Sigmoid colon (tissue), 7 donors: ENCODE data around the gene OR11A1. TPM values are rescaled to one million over a fixed set of nuclear protein-coding genes. Genes with fewer than 3 reads are reported as not detected.

ENCODE experiments used
- DNase-seq: peaks from one replicate; pipeline ENCODE4 v3.0.0-alpha.2; 2019
- H3K27ac ChIP-seq, 4 donors: fragments of 200-600 bp; sonication (generic); one replicate each; pipeline ENCODE4 v1.5.1; 2016 to 2019; ENCODE audit warnings: mild to moderate bottlenecking in 1 of 4
- H3K27me3 ChIP-seq, 3 donors: fragments of 200-600 bp; sonication (generic); one replicate each; pipeline ENCODE4 v1.5.1; 2019; ENCODE audit warnings: mild to moderate bottlenecking in 1 of 3
- H3K36me3 ChIP-seq, 4 donors: fragments of 200-600 bp; sonication (generic); one replicate each; pipeline ENCODE4 v1.5.1; 2016 to 2019
- H3K4me1 ChIP-seq, 4 donors: fragments of 200-600 bp; sonication (generic); one replicate each; pipeline ENCODE4 v1.5.1; 2017 to 2019
- H3K4me3 ChIP-seq, 4 donors: fragments of 200-600 bp; sonication (generic); one replicate each; pipeline ENCODE4 v1.5.1; 2017 to 2019; ENCODE audit warnings: mild to moderate bottlenecking in 2 of 4, moderate library complexity in 1 of 4
- H3K9me3 ChIP-seq, 4 donors: fragments of 200-600 bp in 3 of 4; sonication (generic) in 3 of 4; one replicate each; pipeline versions ENCODE4 v1.5.1 to v1.6.1; 2013 to 2019
- CTCF ChIP-seq, 4 experiments: fragments of 450-650 bp in 3 of 4; fragments of 200-600 bp in 1 of 4; IDR thresholded peaks; one replicate each; pipeline ENCODE4 v1.5.1; 2016 to 2019; ENCODE audit warnings: antibody characterized with exemption in 4 of 4, mild to moderate bottlenecking in 3 of 4, moderate library complexity in 2 of 4
- EP300 ChIP-seq, 4 donors: sonication (generic); formaldehyde crosslinking; IDR thresholded peaks; one replicate each; pipeline ENCODE4 v1.6.1; 2017; ENCODE audit warnings: antibody characterized with exemption in 4 of 4
- POLR2A ChIP-seq, 2 donors: fragments of 450-650 bp; IDR thresholded peaks; one replicate each; pipeline ENCODE4 v1.6.1; 2016; ENCODE audit warnings: antibody characterized with exemption in 2 of 2, mild to moderate bottlenecking in 2 of 2, moderate library complexity in 2 of 2
- POLR2AphosphoS5 ChIP-seq, 4 donors: sonication (generic); formaldehyde crosslinking; IDR thresholded peaks; one replicate each; pipeline ENCODE4 v1.6.1; 2017; ENCODE audit warnings: antibody characterized with exemption in 4 of 4
- WGBS, 2 donors: extraction: QIAGEN DNeasy Blood & Tissue Kit; methylation state at CpG; one replicate each; pipeline ENCODE4 v1.1.7; 2013; 5-methylcytosine and 5-hydroxymethylcytosine counted together
- intact Hi-C: fragments of 100-400 bp; cut with DNase I; formaldehyde crosslinking; loops from one replicate; pipeline ENCODE4 v1.15.1; 2023
- polyA plus RNA-seq, 3 donors: library from polyadenylated mRNA; stranded (reverse); fragments of 200-250 nt; gene quantifications; one replicate each; pipeline ENCODE4 v1.2.3, GENCODE V29; 2013
- total RNA-seq, 4 donors: library from RNA; depleted of rRNA; stranded (reverse); fragments of >200 nt; gene quantifications; one replicate each; pipeline ENCODE4 v1.1.0, GENCODE V29; 2016
- donor health status: healthy with polysubstance abuse.
- donor health status: Bipolar disorder and iron deficiency.
- donor health status: healthy.

The OR11A1 gene
- total and polyA plus RNA-seq, 7 donors, result not detected

GRCh38 chr6:29465801-29466200 is 8.9 kb upstream of the OR11A1 start:
- intact Hi-C loops, result no loop called here
- Histone ChIP-seq H3K36me3 (no peaks in the 10 kb centered on the region), H3K9me3 (no peaks in the 10 kb centered on the region), H3K27ac (no peak overlapping the region), H3K4me3 (no peak overlapping the region), H3K27me3 (no peaks in the 10 kb centered on the region), H3K4me1 (no peaks in the 10 kb centered on the region)
- no peak for DNase-seq
- TF ChIP-seq POLR2A (IDR thresholded peaks at IDR 0.05) (no peak), EP300 (IDR thresholded peaks at IDR 0.05) (no peak), CTCF (IDR thresholded peaks at IDR 0.05) (no peak), POLR2AphosphoS5 (IDR thresholded peaks at IDR 0.05) (no peak)
- 88 to 90% methylated on average over 2 of the region's 2 CpGs for WGBS, 2 donors

- Histone ChIP-seq H3K27ac (no peak overlapping the region), H3K4me1 (no peaks in the 10 kb centered on the region), H3K27me3 (no peaks in the 10 kb centered on the region), H3K9me3 (no peaks in the 10 kb centered on the region), H3K36me3 (no peaks in the 10 kb centered on the region), H3K4me3 (no peak overlapping the region)
- intact Hi-C loops, result no loop called here
- no peak for DNase-seq
- TF ChIP-seq EP300 (IDR thresholded peaks at IDR 0.05) (no peak), CTCF (IDR thresholded peaks at IDR 0.05) (no peak), POLR2A (IDR thresholded peaks at IDR 0.05) (no peak), POLR2AphosphoS5 (IDR thresholded peaks at IDR 0.05) (no peak)
- 53 to 80% methylated on average over 2 of the region's 2 CpGs for whole genome bisulfite sequencing, 2 donors
Observed at GRCh38 chr6:29465279-29465678, 8.4 kb upstream of the OR11A1 start.

GRCh38 chr6:29462022-29462421 is 5.2 kb upstream of the OR11A1 start:
- TF ChIP-seq POLR2AphosphoS5 (IDR thresholded peaks at IDR 0.05), result no peak
- no peak for TF ChIP-seq CTCF (IDR thresholded peaks at IDR 0.05)
- no peak for TF ChIP-seq POLR2A (IDR thresholded peaks at IDR 0.05)
- TF ChIP-seq EP300 (IDR thresholded peaks at IDR 0.05), result no peak
- H3K27me3 ChIP-seq, result no peaks in the 10 kb centered on the region
- H3K4me3 ChIP-seq, result no peak overlapping the region
- no peaks in the 10 kb centered on the region for H3K9me3 ChIP-seq
- H3K36me3 ChIP-seq, result no peaks in the 10 kb centered on the region
- intact Hi-C loops, result no loop called here
- H3K4me1 ChIP-seq, result no peaks in the 10 kb centered on the region
- WGBS, 2 donors, result 74 to 81% methylated on average over 6 of the region's 6 CpGs
- no peak overlapping the region for H3K27ac ChIP-seq
- DNase-seq, result no peak

- Histone ChIP-seq H3K27me3 (no peaks in the 10 kb centered on the region), H3K4me3 (no peak overlapping the region), H3K27ac (no peak overlapping the region), H3K9me3 (no peaks in the 10 kb centered on the region), H3K36me3 (no peaks in the 10 kb centered on the region), H3K4me1 (no peaks in the 10 kb centered on the region)
- no peak for DNase-seq
- no peak for TF ChIP-seq POLR2AphosphoS5 (IDR thresholded peaks at IDR 0.05)
- TF ChIP-seq EP300 (IDR thresholded peaks at IDR 0.05), result no peak
- TF ChIP-seq POLR2A (IDR thresholded peaks at IDR 0.05), result no peak
- no peak for TF ChIP-seq CTCF (IDR thresholded peaks at IDR 0.05)
- intact Hi-C loops, result no loop called here
- 65 to 86% methylated on average over 5 of the region's 5 CpGs for WGBS, 2 donors
Observed at GRCh38 chr6:29461021-29461814, 4.3 kb upstream of the OR11A1 start.
